Stimulated activated CD4-positive, alpha-beta T cell treated with anti-CD3 and anti-CD28 coated beads, TNF-alpha, amount 100 ng/mL, for 48 hours (primary cell): Measurements from ENCODE around the gene ACTL6B.
A peak's percentile ranks its signal among the peaks of the same experiment; 100 is the strongest.
"Not testable (repeated sequence)": the region's sequence is repeated elsewhere in the genome, so short reads cannot be mapped to it uniquely, and the experiment has no call there.

Experiments used
- DNase-seq, 3 donors: peaks; one replicate each; pipeline ENCODE4 v3.0.0-alpha.2; 2020; ENCODE audit warnings: low read depth in 3 of 3

The ACTL6B gene

GRCh38 chr7:100655908-100656674 lies at the start of gene ACTL6B:
TSS of gene ACTL6B (minus strand) at chr7:100656448. CDS start at chr7:100656354, 94 bp downstream.
- DNase-seq, result peak in 2 of 3 donors; percentile 49 to 54

- peak; percentile 67 to 79 (median 71) for DNase-seq
Measured at GRCh38 chr7:100705320-100705752, 49.1 kb upstream of the ACTL6B start.

- not testable (repeated sequence) for DNase-seq
Measured at GRCh38 chr7:100701089-100701488, 44.8 kb upstream of the ACTL6B start.

GRCh38 chr7:100699018-100699417 lies 42.8 kb upstream of the ACTL6B start:
- no peak for DNase-seq

GRCh38 chr7:100696123-100696521 lies 39.9 kb upstream of the ACTL6B start:
- DNase-seq, result no peak

GRCh38 chr7:100694098-100694745 lies 38.0 kb upstream of the ACTL6B start, which contains the start of gene GIGYF1:
TSS of gene GIGYF1 (minus strand) at chr7:100694250. CDS start at chr7:100688238, 6,012 bp downstream.
- peak in 2 of 3 donors; percentile 54 to 58 for DNase-seq

DNA sequence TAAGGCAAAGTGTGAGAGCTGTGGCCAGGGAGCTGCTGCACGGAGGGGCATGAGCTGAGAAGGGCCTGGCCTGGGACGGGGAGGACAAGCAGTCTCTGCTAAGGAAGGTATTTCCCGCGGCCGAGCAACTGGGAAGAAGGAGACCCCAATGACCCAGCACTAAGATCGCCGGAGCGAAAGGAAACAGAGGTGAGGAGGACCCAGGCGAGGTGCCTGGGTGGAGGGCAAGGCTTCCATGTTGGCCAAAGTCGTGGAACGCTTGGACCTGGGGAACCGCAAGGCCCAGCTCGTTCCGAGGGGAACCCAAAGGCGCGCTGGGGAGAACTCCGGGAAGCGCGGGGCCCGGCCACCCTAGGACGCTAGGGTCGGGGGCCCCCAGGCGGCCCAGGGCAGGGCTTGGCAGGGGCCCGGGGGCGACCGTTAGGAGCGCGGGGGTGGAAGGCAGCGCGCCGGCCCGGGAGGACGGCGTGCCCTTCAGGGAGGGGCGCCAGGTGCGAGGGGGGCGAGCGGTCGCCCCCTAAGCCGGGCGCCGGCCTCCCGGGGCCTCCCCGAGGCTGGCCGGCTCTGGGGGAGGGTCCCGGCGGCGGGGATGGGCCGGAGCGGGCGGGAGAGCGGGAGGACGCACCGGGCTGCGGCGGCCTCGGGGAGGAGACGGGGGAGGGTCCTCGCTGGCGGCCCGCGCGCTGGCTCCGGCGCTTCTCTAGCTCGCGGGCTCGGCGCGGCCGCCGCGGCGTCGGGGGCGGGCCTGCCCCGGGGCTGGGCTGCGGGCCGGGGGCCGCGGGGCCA lies 37.3 kb upstream of the ACTL6B start:
- DNase-seq, result no peak

GRCh38 chr7:100692578-100692961 lies 36.3 kb upstream of the ACTL6B start:
- no peak for DNase-seq

DNA sequence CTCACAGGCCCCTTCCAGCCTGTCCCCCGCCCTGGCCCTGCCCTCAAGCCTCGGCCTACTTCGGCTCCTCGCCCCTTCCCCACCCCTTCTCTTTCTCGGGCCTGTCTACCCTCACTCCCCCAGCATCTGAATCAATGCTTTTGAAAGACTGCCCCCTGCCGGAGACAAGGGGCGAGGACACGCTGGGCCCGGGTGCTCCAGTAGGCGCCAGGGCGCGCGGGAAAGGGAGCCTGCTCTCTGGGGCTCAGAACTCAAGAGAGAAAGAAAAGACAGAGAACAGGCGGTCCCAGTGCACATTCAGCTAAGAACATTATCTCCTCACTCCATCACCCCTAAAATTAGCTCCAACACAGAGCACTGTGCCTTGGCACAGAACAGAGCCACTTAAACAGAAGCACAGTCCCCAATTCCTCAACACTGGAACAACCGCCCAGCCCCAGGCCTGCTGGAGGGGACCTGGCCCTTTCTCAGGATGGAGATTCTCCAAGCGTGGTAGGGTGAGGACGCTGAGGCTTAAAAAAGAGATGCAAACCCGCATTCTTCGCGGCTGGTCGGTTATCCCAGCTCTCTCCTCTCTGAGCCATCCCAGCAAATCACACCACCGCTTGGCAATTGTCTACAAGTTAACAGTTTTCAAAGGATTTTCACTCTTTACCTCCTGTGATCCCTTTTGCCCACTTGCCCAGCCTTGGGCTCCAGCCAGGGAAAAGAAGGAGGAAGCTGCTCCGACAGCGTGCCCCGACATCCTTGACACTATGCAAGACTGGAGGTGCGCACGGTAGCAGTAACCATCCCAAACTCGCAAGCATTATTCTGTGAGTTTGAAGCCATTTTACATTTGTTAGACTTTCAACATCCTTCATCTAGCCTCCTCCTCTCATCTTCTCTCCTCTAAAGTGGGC lies 35.7 kb upstream of the ACTL6B start:
- peak; percentile 65 to 82 (median 72) for DNase-seq

GRCh38 chr7:100689230-100690135 lies 33.2 kb upstream of the ACTL6B start:
- DNase-seq, result no peak

- DNase-seq, result no peak
Measured at GRCh38 chr7:100688326-100688860, 32.1 kb upstream of the ACTL6B start.

DNA sequence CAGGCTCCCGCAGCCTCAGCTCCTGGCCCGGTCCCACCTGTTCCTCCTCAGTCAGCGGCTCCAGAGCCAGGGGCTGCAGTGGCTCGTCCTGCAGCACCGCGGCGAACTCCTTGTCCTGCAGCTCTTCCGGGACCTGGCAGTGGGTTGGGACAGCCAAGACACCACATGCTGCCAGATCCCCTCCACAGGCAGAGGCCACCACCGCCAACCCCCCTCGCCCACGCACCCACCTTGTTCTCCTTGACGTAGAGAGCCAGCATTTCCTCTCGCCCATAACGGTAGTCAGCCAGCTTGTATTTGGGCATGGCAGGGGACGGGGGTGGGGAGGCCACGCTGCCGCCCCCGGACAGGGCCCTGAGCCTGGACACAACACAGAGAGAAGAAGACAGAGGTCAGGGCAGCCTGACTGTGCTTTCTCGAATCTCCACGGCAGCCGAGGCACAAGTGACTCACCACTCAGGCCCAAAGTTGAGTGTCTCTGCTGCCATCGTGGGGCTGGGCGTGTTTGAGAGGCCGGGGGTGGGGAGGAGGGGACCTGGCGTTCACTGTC lies 31.6 kb upstream of the ACTL6B start:
- DNase-seq, result no peak

DNA sequence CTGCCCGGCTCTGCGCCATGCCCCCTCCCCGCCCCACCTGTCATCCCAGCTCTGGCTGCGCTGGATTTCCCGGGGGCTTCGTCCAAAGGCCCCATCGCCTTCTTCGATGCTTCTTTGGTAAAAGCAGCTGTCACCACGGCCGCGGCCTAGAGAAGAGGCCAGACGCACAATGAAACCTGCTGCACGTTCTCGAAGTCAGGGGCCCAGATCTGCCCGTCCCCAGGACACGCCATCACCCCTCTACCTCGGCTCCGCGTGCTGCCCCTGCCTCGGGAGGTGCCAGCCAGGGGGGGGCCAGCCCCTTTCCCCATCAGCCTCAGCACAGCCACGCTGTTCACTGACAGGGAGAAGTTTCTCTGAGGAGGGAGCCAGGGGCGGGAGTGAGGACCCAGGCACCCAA lies 31.0 kb upstream of the ACTL6B start:
- DNase-seq, result no peak

DNA sequence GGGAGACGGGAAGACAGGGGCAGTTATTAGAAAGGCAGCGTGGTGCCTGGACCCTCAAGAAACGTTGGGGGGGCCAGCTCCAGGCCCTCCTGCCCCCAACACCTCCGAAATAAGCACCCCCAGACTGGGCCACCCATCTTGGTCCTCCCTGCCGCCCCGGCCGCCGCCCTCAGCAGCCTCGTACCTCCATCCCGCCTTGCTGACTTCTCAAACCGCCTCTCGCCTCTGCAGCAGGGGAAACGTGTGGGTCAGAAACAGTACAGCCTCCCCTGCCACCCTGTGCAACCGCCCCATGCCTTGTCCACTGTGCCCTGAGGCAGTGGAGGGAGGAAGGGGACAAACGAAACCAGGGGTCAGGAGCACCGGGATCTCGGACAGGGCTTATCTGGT lies 30.6 kb upstream of the ACTL6B start:
- DNase-seq, result no peak

DNA sequence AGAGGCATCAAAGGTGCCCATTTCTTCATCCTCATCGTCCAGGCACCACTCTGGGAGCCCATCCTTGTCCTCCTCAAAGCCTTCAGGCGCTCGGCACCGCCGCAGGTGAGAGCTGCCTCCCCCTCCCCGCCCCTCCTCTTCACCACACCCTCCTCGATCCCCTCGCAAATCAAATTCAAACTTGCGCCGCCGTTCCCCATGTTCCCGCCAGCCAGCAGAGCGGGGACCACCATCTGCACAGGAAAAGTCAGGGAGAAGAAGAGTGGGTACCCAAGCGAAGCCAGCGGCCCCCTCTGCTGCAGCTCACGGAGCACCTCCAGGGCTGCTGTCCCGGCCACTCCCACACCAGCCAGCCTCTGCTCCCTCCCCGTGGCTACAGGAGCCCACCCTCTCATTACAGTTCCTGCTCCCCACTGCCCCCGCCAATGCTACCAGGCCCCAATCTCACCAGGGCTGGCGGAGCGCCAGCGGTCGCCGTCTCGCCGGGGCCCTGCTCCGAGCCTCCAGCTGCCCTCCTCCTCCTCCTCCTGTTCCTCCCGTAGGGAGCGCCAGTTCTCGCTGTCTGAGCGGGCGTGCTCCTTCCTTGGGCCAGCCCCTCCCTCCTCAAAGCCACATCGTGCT lies 30.1 kb upstream of the ACTL6B start:
- no peak for DNase-seq

DNA sequence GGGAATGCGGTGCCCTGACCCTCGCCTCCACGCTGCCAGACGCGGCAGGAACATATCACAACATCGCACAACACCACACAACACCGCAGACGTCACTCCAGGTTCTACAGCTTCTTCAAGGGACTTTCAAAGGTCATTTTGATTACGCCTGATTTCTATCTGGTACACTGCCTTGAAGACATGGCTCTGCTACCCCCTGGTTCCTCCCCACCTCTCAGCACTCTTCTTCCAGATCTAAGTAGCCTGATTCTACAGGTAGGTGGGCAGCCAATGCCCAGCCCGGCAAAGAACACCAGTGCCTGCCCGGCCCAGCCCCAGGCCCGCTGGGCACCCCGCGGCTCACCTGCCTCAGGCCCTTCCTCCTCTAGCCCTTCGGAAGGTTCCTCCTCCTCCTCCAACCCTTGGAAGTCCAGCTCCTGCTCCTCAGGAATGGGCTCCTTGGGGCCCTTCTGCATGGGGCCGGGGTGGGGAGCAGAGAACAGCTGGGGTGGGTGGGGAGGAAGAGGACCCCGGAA lies 29.4 kb upstream of the ACTL6B start:
- DNase-seq, result no peak

DNA sequence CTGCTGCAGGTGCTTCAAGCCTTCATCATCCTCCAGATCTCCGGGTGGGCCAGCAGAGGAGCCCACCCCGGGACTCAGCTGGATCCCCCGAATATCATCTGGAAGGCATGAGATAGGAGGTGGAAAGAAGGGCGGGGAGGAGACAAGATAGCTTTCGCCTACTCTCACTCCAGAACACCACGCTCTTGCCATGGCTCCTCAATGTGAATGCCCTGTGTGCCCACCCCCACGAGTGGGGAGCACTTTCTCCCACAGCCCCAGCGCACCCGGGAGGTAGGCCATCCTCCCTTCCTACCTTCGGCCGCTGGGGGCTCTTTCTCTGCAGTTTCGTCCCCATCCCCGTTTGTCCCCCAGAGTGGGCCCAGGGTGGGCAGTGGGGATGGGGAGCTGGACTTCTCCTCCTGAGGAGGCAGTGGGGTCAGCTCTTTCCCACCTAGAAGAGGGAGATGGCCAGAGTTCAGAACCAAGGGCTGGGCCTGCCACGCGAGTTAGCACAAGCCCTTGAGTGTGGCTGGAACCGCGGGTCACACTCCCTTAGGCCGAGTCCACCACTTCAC lies 28.9 kb upstream of the ACTL6B start:
- no peak for DNase-seq

DNA sequence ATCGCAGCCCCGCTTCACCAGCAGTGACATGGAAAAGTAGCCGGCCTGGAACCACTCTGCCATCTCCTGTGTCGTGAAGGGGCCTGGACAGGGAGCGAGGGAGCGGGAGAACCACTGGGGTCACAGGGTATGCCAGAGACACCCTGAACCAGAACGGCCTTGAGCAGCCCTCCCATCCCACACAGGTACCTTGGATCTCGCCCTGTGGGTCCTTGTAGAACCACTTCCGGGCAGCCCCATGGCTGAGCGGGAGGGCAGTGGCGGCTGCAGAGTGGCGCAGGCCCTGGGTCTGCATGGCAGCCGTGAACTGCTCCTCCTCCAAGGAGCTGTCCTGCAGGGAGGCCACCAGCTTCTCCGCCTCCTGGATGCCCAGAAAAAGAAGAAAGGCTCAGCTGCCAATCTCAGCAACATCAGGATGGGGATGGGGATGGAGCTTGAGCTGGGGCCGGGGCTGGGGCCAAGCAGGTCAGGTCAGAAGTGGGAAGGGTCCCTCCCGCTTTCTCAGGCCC lies 28.3 kb upstream of the ACTL6B start:
- DNase-seq, result no peak
